ENCODE results near the gene SLC16A10.
A peak's percentile ranks its signal among the peaks of the same experiment; 100 is the strongest.

SLC16A10 gene

DNA sequence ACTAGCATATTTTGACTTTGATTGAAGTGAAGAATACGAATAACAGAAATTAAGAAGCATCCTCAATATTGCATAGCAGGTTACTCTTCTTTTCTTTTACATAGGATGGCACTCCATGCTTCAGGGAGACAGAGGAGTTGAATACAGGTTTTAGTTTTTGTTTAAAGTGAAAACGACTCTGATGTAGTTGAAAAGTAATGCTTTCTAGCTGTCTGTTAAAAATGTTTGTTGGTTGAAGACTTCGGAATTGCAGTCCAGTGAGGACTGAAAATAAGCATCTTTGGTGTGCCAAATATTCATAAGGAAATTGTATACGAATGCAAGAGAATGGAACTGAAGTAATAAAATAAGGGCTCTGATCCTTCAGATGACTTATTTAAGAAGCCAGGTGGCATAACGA is 618 bp upstream of the SLC16A10 start:
- H3K79me2 ChIP-seq (ENCODE audit: insufficient read depth, low read depth) = no peaks in the 10 kb centered on the region

DNA sequence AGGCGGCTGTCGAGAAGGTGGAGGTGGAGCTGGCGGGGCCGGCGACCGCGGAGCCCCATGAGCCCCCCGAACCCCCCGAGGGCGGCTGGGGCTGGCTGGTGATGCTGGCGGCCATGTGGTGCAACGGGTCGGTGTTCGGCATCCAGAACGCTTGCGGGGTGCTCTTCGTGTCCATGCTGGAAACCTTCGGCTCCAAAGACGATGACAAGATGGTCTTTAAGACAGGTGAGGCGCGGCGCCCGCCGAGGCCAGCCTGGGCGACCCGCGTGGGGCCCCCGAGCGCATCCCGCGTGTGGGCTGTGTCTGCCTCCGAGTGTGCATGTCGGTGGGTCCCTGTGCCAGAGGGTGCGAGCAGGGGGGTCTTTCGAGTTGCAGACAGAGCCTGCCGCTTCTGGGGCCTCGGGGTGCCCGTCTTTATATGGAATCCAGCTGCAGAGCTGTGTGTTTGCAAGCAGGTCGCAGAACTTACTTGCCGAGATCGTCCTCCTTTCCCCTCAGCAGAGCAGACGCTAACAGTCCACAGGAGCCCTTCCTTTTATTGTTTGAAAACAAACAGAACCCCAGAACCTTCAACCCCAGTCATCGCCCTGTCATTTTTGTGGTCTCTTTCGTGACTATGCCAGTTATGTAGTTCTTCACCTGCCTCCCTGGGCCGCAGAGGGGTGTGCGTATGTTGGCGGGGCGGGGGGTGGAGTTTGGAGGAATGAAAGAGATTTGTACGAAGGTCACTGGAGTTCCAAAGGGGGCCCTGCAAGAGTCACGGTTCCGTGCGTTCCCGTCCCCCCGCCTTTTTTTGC is 766 bp downstream of the SLC16A10 start:
- H3K36me3 ChIP-seq (ENCODE audit: insufficient read depth) = no peaks in the 10 kb centered on the region
- no peaks in the 10 kb centered on the region for H4K20me1 ChIP-seq (ENCODE audit: insufficient read depth)
- H3K4me2 ChIP-seq = peak overlapping the region; percentile 80
- peak overlapping the region; percentile 86 for H2AFZ ChIP-seq (ENCODE audit: low read depth)
- no peaks in the 10 kb centered on the region for H3K79me2 ChIP-seq (ENCODE audit: insufficient read depth, low read depth)
- no peak overlapping the region for H3K4me3 ChIP-seq (IDR thresholded peaks at IDR 0.05; ENCODE audit: insufficient read depth, low read depth, low read length)
- peak overlapping the region; percentile 51 for H3K9ac ChIP-seq
- H3K27ac ChIP-seq = no peak overlapping the region; the same call in 1 of the 2 replicates
- peaks cover 22% of the 10 kb centered on the region for H3K4me1 ChIP-seq (ENCODE audit: low read depth, poor library complexity, severe bottlenecking)
- no peaks in the 10 kb centered on the region for H3K27me3 ChIP-seq (ENCODE audit: insufficient read depth, low read depth)
- TF ChIP-seq, protein P1, sequence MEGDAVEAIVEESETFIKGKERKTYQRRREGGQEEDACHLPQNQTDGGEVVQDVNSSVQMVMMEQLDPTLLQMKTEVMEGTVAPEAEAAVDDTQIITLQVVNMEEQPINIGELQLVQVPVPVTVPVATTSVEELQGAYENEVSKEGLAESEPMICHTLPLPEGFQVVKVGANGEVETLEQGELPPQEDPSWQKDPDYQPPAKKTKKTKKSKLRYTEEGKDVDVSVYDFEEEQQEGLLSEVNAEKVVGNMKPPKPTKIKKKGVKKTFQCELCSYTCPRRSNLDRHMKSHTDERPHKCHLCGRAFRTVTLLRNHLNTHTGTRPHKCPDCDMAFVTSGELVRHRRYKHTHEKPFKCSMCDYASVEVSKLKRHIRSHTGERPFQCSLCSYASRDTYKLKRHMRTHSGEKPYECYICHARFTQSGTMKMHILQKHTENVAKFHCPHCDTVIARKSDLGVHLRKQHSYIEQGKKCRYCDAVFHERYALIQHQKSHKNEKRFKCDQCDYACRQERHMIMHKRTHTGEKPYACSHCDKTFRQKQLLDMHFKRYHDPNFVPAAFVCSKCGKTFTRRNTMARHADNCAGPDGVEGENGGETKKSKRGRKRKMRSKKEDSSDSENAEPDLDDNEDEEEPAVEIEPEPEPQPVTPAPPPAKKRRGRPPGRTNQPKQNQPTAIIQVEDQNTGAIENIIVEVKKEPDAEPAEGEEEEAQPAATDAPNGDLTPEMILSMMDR (conservative IDR thresholded peaks at IDR 0.05; ENCODE audit: low read depth, low read length) = no peak

More for the DNA sequence above, 618 bp upstream of the SLC16A10 start:
- Histone ChIP-seq H2AFZ (ENCODE audit: low read depth) (peak overlapping the region; percentile 86), H3K27me3 (ENCODE audit: insufficient read depth, low read depth) (no peaks in the 10 kb centered on the region), H4K20me1 (ENCODE audit: insufficient read depth) (no peaks in the 10 kb centered on the region), H3K36me3 (ENCODE audit: insufficient read depth) (no peaks in the 10 kb centered on the region), H3K4me1 (ENCODE audit: low read depth, poor library complexity, severe bottlenecking) (peaks cover 22% of the 10 kb centered on the region), H3K9ac (no peak overlapping the region; the same call in 1 of the 2 replicates), H3K27ac (no peak overlapping the region), H3K4me2 (peak overlapping the region; percentile 80), H3K4me3 (IDR thresholded peaks at IDR 0.05; ENCODE audit: insufficient read depth, low read depth, low read length) (no peak overlapping the region)
- TF ChIP-seq, protein P1 (conservative IDR thresholded peaks at IDR 0.05; ENCODE audit: low read depth, low read length) = no peak

DNA sequence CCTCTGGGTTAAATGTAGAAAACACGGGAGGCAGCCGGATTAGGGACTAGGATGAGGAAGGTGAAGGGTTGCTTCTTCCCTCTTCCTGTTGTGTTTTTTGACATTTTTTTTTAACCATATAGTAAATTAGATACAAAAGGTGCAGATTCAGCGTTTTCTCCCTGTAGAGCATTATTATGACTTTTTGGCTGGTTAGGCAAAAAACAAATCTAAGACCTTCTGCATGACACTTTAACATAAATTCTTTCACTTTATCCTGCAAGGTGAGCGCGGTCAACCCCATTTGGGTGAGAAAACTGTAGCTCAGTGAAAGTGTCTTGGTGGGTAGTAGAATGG is 1.3 kb downstream of the SLC16A10 start:
- H3K79me2 ChIP-seq (ENCODE audit: insufficient read depth, low read depth) = no peaks in the 10 kb centered on the region
- peak overlapping the region; percentile 86; the same call in 1 of the 2 replicates for H2AFZ ChIP-seq (ENCODE audit: low read depth)
- H3K4me2 ChIP-seq = peak overlapping the region; percentile 80
- H3K9ac ChIP-seq = peak overlapping the region; percentile 51; the same call in 1 of the 2 replicates
- H3K27ac ChIP-seq = no peak overlapping the region
- no peaks in the 10 kb centered on the region for H3K27me3 ChIP-seq (ENCODE audit: insufficient read depth, low read depth)
- H4K20me1 ChIP-seq (ENCODE audit: insufficient read depth) = no peaks in the 10 kb centered on the region
- no peaks in the 10 kb centered on the region for H3K36me3 ChIP-seq (ENCODE audit: insufficient read depth)
- TF ChIP-seq, protein P1 (conservative IDR thresholded peaks at IDR 0.05; ENCODE audit: low read depth, low read length) = no peak
- no peak overlapping the region for H3K4me3 ChIP-seq (IDR thresholded peaks at IDR 0.05; ENCODE audit: insufficient read depth, low read depth, low read length)
- H3K4me1 ChIP-seq (ENCODE audit: low read depth, poor library complexity, severe bottlenecking) = peaks cover 22% of the 10 kb centered on the region

DNA sequence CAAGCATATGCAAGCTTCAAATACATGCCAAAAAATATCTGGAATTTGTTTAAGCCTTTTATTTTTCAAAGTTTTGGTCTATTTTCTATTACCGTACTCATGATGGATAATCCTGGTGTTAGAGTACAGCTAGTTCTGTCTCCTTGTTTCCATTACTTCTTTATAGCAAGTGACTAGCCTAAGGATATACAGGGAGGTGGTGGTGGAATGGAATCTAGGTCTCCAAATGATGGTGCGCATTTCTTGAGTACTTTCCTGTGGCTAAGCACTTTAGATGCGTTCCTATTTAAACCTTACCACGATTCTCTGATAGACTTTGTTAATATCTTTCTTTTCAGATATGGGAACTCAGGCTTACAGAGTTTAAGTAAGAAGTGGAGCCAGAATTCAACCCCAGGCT is 3.5 kb downstream of the SLC16A10 start:
- TF ChIP-seq, protein P1 (conservative IDR thresholded peaks at IDR 0.05; ENCODE audit: low read depth, low read length) = no peak
- peaks cover 30% of the 10 kb centered on the region for H3K4me1 ChIP-seq (ENCODE audit: low read depth, poor library complexity, severe bottlenecking)
- H3K79me2 ChIP-seq (ENCODE audit: insufficient read depth, low read depth) = no peaks in the 10 kb centered on the region

More for the DNA sequence above, 3.5 kb downstream of the SLC16A10 start:
- Histone ChIP-seq H3K4me2 (no peak overlapping the region), H3K9ac (no peak overlapping the region), H3K4me3 (IDR thresholded peaks at IDR 0.05; ENCODE audit: insufficient read depth, low read depth, low read length) (no peak overlapping the region), H3K36me3 (ENCODE audit: insufficient read depth) (no peaks in the 10 kb centered on the region), H3K27me3 (ENCODE audit: insufficient read depth, low read depth) (no peaks in the 10 kb centered on the region), H2AFZ (ENCODE audit: low read depth) (no peak overlapping the region), H4K20me1 (ENCODE audit: insufficient read depth) (no peaks in the 10 kb centered on the region), H3K27ac (no peak overlapping the region)
